ENCODE measurements around the gene SERPINF2. TPM values are rescaled to one million over a fixed set of nuclear protein-coding genes. Genes with fewer than 3 reads are reported as not detected.

Gene SERPINF2
- total RNA-seq, 1 experiment from 2014 or later = 59.9 TPM

DNA sequence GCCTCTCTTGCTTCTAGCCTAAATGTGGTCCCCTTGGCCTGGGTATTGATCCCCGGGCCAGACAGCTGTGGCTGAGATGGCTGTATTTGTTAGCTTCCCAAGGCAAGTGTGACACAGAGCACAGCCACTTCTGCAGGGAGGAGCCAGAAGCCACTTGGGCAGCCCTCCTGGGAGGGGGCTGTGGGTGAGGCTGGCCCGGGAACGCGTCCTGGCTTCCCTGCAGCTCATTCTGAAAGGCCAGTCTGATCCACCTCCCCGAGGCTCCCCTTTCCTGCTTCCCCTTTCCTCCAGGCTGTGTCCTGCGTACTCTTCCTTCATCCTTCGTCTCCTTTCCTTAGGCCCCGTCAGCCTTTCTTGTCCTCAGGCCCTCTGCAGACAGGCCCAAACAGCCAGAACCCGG is 8.0 kb downstream of the SERPINF2 start:
- TF ChIP-seq, protein P1, sequence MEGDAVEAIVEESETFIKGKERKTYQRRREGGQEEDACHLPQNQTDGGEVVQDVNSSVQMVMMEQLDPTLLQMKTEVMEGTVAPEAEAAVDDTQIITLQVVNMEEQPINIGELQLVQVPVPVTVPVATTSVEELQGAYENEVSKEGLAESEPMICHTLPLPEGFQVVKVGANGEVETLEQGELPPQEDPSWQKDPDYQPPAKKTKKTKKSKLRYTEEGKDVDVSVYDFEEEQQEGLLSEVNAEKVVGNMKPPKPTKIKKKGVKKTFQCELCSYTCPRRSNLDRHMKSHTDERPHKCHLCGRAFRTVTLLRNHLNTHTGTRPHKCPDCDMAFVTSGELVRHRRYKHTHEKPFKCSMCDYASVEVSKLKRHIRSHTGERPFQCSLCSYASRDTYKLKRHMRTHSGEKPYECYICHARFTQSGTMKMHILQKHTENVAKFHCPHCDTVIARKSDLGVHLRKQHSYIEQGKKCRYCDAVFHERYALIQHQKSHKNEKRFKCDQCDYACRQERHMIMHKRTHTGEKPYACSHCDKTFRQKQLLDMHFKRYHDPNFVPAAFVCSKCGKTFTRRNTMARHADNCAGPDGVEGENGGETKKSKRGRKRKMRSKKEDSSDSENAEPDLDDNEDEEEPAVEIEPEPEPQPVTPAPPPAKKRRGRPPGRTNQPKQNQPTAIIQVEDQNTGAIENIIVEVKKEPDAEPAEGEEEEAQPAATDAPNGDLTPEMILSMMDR (IDR thresholded peaks at IDR 0.05; ENCODE audit: insufficient read depth in 1 of 2, low read depth in 1 of 2, low read length in 1 of 2, severe bottlenecking in 1 of 2, unreplicated experiment in 1 of 2) = no peak
- H3K4me1 Mint-ChIP-seq (ENCODE audit: low read depth, unreplicated experiment) = no peaks in the 10 kb centered on the region
- peaks cover 11% of the 10 kb centered on the region for H3K36me3 Mint-ChIP-seq (ENCODE audit: insufficient read depth, unreplicated experiment)
- DNase-seq = no peak
- H3K9me3 Mint-ChIP-seq (ENCODE audit: unreplicated experiment) = no peaks in the 10 kb centered on the region
- no TSS peak for BruUV-seq (replicated peaks)
- ChIA-PET POLR2A (interaction anchor here (0.7 kb wide), 1 partner anchor 14 kb away, joined by 3 read pairs; no protein-coding TSS in a partner anchor), CTCF (no interaction called here)
- no peaks in the 10 kb centered on the region for H3K9me3 ChIP-seq
- peaks cover 3% of the 10 kb centered on the region for H3K36me3 ChIP-seq (ENCODE audit: control insufficient read depth, insufficient read depth, low read length)
- no peaks in the 10 kb centered on the region for H3K27me3 Mint-ChIP-seq (ENCODE audit: insufficient read depth, unreplicated experiment)
- peaks cover 3% of the 10 kb centered on the region for H3K4me1 ChIP-seq
- H3K4me3 ChIP-seq (ENCODE audit: low read depth, low read length) = no peak overlapping the region
- no peaks in the 10 kb centered on the region for H3K27me3 ChIP-seq (replicated peaks; ENCODE audit: control insufficient read depth, insufficient read depth, low read length)
- no peak overlapping the region for H3K27ac Mint-ChIP-seq (ENCODE audit: unreplicated experiment)
- intact Hi-C loops (cut with micrococcal nuclease; ENCODE audit: unreplicated experiment) = no loop called here
- H3K4me3 Mint-ChIP-seq (ENCODE audit: unreplicated experiment) = no peak overlapping the region

DNA sequence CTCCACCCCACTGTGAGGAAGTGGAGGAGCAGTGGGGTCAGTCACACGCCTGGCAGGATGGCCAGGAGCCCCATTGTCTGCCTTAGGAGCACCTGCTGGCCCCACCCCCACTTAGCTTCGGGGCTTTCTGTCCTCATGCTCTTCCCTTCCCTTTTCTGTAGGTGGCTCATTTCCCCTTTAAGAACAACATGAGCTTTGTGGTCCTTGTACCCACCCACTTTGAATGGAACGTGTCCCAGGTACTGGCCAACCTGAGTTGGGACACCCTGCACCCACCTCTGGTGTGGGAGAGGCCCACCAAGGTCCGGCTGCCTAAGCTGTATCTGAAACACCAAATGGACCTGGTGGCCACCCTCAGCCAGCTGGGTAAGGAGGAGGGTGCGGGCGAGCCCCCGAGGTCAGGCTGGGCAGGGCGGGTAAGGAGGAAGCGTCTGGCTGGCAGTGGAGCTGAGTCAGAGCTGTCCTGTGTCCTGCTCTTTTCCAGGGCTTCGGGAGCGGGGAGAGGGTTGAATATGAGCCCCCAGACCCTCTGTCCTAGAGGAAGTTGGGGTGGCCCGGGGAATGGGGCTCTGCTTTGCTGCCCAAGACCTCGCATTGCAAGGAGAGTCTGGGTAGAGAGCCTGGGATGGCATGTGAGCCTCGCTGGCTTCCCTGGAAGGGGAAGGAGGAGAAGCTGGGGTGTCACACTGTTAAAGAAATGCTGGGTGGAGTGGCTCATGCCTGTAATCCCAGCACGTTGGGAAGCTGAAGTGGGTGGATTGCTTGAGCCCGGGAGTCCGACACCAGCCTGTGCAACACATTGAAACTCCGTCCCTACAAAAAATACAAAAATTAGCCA is 10.0 kb downstream of the SERPINF2 start:
- intact Hi-C loops (cut with micrococcal nuclease; ENCODE audit: unreplicated experiment) = no loop called here
- Mint-ChIP-seq H3K36me3 (ENCODE audit: insufficient read depth, unreplicated experiment) (peaks cover 11% of the 10 kb centered on the region), H3K27me3 (ENCODE audit: insufficient read depth, unreplicated experiment) (no peaks in the 10 kb centered on the region), H3K27ac (ENCODE audit: unreplicated experiment) (no peak overlapping the region), H3K9me3 (ENCODE audit: unreplicated experiment) (no peaks in the 10 kb centered on the region), H3K4me1 (ENCODE audit: low read depth, unreplicated experiment) (no peaks in the 10 kb centered on the region), H3K4me3 (ENCODE audit: unreplicated experiment) (no peak overlapping the region)
- ChIA-PET POLR2A (interaction anchor here (0.5 kb wide), 1 partner anchor 16 kb away, joined by 5 read pairs; no protein-coding TSS in a partner anchor), CTCF (no interaction called here)
- no TSS peak for BruUV-seq (replicated peaks)
- no peak for DNase-seq
- H3K9me3 ChIP-seq = no peaks in the 10 kb centered on the region
- TF ChIP-seq, protein P1 (IDR thresholded peaks at IDR 0.05; ENCODE audit: insufficient read depth in 1 of 2, low read depth in 1 of 2, low read length in 1 of 2, severe bottlenecking in 1 of 2, unreplicated experiment in 1 of 2) = no peak
- H3K4me1 ChIP-seq = peaks cover 3% of the 10 kb centered on the region
- H3K4me3 ChIP-seq (ENCODE audit: low read depth, low read length) = no peak overlapping the region
- no peaks in the 10 kb centered on the region for H3K36me3 ChIP-seq (ENCODE audit: control insufficient read depth, insufficient read depth, low read length)
- H3K27me3 ChIP-seq (replicated peaks; ENCODE audit: control insufficient read depth, insufficient read depth, low read length) = no peaks in the 10 kb centered on the region

DNA sequence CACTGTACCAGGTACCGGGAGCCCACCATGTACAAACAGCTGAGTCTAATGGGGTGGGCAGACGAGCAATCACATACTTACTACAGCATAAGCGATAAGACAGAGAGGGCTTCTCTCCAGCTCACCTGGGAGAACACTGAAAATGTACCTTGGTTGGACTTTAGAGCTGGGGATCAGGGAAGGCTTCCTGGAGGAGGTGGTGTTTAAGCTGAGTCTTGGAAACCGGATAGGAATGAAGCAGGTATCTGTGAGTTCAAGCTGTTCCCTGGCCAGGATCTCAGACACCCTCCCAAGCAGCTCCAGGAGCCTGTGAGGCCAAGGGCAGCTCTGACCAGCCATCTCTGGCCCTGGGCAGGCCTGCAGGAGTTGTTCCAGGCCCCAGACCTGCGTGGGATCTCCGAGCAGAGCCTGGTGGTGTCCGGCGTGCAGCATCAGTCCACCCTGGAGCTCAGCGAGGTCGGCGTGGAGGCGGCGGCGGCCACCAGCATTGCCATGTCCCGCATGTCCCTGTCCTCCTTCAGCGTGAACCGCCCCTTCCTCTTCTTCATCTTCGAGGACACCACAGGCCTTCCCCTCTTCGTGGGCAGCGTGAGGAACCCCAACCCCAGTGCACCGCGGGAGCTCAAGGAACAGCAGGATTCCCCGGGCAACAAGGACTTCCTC is 11.2 kb downstream of the SERPINF2 start:
- ChIA-PET POLR2A (interaction anchor here (1.0 kb wide), 1 partner anchor 37 kb away, joined by 3 read pairs; no protein-coding TSS in a partner anchor), CTCF (no interaction called here)
- DNase-seq = no peak
- no peaks in the 10 kb centered on the region for H3K9me3 Mint-ChIP-seq (ENCODE audit: unreplicated experiment)
- no peak overlapping the region for H3K4me3 Mint-ChIP-seq (ENCODE audit: unreplicated experiment)
- no peaks in the 10 kb centered on the region for H3K36me3 ChIP-seq (ENCODE audit: control insufficient read depth, insufficient read depth, low read length)
- intact Hi-C loops (cut with micrococcal nuclease; ENCODE audit: unreplicated experiment) = no loop called here
- no peaks in the 10 kb centered on the region; the same call in 1 of the 2 replicates for H3K4me1 ChIP-seq
- H3K4me1 Mint-ChIP-seq (ENCODE audit: low read depth, unreplicated experiment) = no peaks in the 10 kb centered on the region
- peaks cover 11% of the 10 kb centered on the region for H3K36me3 Mint-ChIP-seq (ENCODE audit: insufficient read depth, unreplicated experiment)
- no peak overlapping the region for H3K27ac Mint-ChIP-seq (ENCODE audit: unreplicated experiment)
- no peaks in the 10 kb centered on the region for H3K27me3 ChIP-seq (replicated peaks; ENCODE audit: control insufficient read depth, insufficient read depth, low read length)
- no peaks in the 10 kb centered on the region for H3K27me3 Mint-ChIP-seq (ENCODE audit: insufficient read depth, unreplicated experiment)
- BruUV-seq (replicated peaks) = no TSS peak
- TF ChIP-seq, protein P1 (IDR thresholded peaks at IDR 0.05; ENCODE audit: insufficient read depth in 1 of 2, low read depth in 1 of 2, low read length in 1 of 2, severe bottlenecking in 1 of 2, unreplicated experiment in 1 of 2) = no peak
- no peak overlapping the region for H3K4me3 ChIP-seq (ENCODE audit: low read depth, low read length)
- no peaks in the 10 kb centered on the region for H3K9me3 ChIP-seq
